Measurements from ENCODE around the gene HMGN4. TPM values are rescaled to one million over a fixed set of nuclear protein-coding genes. Genes with fewer than 3 reads are reported as not detected.

Gene HMGN4
- total and polyA plus RNA-seq, 9 of the 15 experiments (the other 6 are each of a cell fraction or from before 2014, with no cell fraction given), result 35.4 to 134 (median 94.1) TPM

DNA sequence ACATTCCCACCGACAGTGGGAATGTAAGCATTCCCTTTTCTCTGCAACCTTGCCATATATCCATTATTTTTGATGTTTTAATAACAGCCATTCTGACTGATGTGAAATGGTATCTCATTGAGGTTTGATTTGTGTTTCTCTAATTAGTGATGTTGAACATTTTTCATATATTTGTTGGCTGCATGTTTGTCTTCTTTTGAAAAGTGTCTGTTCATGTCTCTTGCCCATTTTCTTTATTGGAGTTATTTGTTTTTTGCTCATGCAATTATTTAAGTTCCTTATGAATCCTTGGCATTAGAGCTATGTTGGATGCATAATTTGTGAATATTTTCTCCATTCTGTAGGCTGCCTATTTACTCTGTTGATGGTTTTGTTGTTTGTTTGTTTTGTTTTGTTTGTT lies 40.6 kb downstream of the HMGN4 start:
- intact Hi-C loops (cut with micrococcal nuclease) (no loop called here), in situ Hi-C loops (cut with MboI) (loop anchor here (10.0 kb wide), 1 partner anchor 244 kb away; no protein-coding TSS in a partner anchor)
- Histone ChIP-seq H3K27ac (ENCODE audit: extremely low read depth, low read depth, low read length) (no peak overlapping the region), H3K4me3 (no peak overlapping the region), H3K4me1 (replicated peaks in 1 of 2; ENCODE audit: control insufficient read depth in 2 of 2, insufficient read depth in 2 of 2, low read length in 2 of 2) (peaks cover 13 to 23% of the 10 kb centered on the region in 2 experiments; a peak in 4 of 5 replicates), H3K4me2 (ENCODE audit: insufficient read depth, low read length) (no peak overlapping the region), H3K9me3 (replicated peaks; ENCODE audit: control insufficient read depth, insufficient read depth, low read depth, low read length) (no peaks in the 10 kb centered on the region; the same call in 1 of the 2 replicates), H3K36me3 (ENCODE audit: control insufficient read depth, insufficient read depth, low read length) (no peaks in the 10 kb centered on the region), H2AFZ (ENCODE audit: low read depth, low read length) (no peak overlapping the region), H3K79me2 (ENCODE audit: control insufficient read depth, insufficient read depth, low read length) (no peaks in the 10 kb centered on the region), H4K20me1 (replicated peaks; ENCODE audit: control insufficient read depth, insufficient read depth, low read length) (no peaks in the 10 kb centered on the region), H3K27me3 (ENCODE audit: control insufficient read depth in 2 of 2, insufficient read depth in 2 of 2, low read length in 2 of 2) (no peaks in the 10 kb centered on the region), H3K9me1 (ENCODE audit: control insufficient read depth, insufficient read depth, low read length) (no peaks in the 10 kb centered on the region), H3K9ac (ENCODE audit: insufficient read depth in 1 of 2, low read depth in 2 of 2, low read length in 2 of 2) (no peak overlapping the region)
- ChIA-PET CTCF (ENCODE audit: low intra/inter-chr PET ratio) (no interaction called here), POLR2A (interaction anchor here (11.9 kb wide), 1 partner anchor 14 kb away, joined by 141 read pairs; no protein-coding TSS in a partner anchor)
- 79% methylated on average over 1 of the region's 1 CpG for WGBS (ENCODE audit: insufficient coverage, low coverage, missing lambda C conversion rate)
- no TSS peak for BruUV-seq (replicated peaks)
- ATAC-seq (no peak), FAIRE-seq (no peak), DNase-seq (ENCODE audit: extremely low read depth in 1 of 4, low spot score in 3 of 4) (no peak)
- TF ChIP-seq, protein P1, sequence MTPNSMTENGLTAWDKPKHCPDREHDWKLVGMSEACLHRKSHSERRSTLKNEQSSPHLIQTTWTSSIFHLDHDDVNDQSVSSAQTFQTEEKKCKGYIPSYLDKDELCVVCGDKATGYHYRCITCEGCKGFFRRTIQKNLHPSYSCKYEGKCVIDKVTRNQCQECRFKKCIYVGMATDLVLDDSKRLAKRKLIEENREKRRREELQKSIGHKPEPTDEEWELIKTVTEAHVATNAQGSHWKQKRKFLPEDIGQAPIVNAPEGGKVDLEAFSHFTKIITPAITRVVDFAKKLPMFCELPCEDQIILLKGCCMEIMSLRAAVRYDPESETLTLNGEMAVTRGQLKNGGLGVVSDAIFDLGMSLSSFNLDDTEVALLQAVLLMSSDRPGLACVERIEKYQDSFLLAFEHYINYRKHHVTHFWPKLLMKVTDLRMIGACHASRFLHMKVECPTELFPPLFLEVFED (CRISPR knock-in tag; conservative IDR thresholded peaks at IDR 0.05), result no peak
- TF ChIP-seq TRIM24 (IDR thresholded peaks at IDR 0.05) (0 out of 4 replicates have a peak, but pooled peaks of 1 of the 2 experiments have one; percentile 26), ARID2 (IDR thresholded peaks at IDR 0.05) (0 out of 2 replicates have a peak, but pooled peaks have one; percentile 12), C11orf30 (IDR thresholded peaks at IDR 0.05; ENCODE audit: low read depth) (no peak), HEY1 (CRISPR knock-in tag; IDR thresholded peaks at IDR 0.05; ENCODE audit: borderline replicate concordance) (no peak), E2F3 (CRISPR knock-in tag; IDR thresholded peaks at IDR 0.05) (no peak), SMARCA5 (IDR thresholded peaks at IDR 0.05) (no peak)
- TF ChIP-seq, protein P2, sequence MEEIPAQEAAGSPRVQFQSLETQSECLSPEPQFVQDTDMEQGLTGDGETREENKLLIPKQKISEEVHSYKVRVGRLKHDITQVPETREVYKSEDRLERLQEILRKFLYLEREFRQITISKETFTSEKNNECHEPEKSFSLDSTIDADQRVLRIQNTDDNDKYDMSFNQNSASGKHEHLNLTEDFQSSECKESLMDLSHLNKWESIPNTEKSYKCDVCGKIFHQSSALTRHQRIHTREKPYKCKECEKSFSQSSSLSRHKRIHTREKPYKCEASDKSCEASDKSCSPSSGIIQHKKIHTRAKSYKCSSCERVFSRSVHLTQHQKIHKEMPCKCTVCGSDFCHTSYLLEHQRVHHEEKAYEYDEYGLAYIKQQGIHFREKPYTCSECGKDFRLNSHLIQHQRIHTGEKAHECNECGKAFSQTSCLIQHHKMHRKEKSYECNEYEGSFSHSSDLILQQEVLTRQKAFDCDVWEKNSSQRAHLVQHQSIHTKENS (CRISPR knock-in tag; IDR thresholded peaks at IDR 0.05), result no peak
- TF ChIP-seq, protein P3, sequence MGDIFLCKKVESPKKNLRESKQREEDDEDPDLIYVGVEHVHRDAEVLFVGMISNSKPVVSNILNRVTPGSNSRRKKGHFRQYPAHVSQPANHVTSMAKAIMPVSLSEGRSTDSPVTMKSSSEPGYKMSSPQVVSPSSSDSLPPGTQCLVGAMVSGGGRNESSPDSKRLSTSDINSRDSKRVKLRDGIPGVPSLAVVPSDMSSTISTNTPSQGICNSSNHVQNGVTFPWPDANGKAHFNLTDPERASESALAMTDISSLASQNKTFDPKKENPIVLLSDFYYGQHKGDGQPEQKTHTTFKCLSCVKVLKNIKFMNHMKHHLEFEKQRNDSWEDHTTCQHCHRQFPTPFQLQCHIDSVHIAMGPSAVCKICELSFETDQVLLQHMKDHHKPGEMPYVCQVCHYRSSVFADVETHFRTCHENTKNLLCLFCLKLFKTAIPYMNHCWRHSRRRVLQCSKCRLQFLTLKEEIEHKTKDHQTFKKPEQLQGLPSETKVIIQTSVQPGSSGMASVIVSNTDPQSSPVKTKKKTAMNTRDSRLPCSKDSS (IDR thresholded peaks at IDR 0.05; ENCODE audit: low read depth, partially characterized antibody), result peak; percentile 71
- TF ChIP-seq, protein P4, sequence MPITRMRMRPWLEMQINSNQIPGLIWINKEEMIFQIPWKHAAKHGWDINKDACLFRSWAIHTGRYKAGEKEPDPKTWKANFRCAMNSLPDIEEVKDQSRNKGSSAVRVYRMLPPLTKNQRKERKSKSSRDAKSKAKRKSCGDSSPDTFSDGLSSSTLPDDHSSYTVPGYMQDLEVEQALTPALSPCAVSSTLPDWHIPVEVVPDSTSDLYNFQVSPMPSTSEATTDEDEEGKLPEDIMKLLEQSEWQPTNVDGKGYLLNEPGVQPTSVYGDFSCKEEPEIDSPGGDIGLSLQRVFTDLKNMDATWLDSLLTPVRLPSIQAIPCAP (CRISPR knock-in tag; IDR thresholded peaks at IDR 0.05; ENCODE audit: borderline replicate concordance), result no peak
- TF ChIP-seq, protein P5, sequence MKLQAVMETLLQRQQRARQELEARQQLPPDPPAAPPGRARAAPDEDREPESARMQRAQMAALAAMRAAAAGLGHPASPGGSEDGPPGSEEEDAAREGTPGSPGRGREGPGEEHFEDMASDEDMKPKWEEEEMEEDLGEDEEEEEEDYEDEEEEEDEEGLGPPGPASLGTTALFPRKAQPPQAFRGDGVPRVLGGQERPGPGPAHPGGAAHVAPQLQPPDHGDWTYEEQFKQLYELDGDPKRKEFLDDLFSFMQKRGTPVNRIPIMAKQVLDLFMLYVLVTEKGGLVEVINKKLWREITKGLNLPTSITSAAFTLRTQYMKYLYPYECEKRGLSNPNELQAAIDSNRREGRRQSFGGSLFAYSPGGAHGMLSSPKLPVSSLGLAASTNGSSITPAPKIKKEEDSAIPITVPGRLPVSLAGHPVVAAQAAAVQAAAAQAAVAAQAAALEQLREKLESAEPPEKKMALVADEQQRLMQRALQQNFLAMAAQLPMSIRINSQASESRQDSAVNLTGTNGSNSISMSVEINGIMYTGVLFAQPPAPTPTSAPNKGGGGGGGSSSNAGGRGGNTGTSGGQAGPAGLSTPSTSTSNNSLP (IDR thresholded peaks at IDR 0.05; ENCODE audit: borderline replicate concordance, low read depth, low read length), result no peak
- TF ChIP-seq, protein P6, sequence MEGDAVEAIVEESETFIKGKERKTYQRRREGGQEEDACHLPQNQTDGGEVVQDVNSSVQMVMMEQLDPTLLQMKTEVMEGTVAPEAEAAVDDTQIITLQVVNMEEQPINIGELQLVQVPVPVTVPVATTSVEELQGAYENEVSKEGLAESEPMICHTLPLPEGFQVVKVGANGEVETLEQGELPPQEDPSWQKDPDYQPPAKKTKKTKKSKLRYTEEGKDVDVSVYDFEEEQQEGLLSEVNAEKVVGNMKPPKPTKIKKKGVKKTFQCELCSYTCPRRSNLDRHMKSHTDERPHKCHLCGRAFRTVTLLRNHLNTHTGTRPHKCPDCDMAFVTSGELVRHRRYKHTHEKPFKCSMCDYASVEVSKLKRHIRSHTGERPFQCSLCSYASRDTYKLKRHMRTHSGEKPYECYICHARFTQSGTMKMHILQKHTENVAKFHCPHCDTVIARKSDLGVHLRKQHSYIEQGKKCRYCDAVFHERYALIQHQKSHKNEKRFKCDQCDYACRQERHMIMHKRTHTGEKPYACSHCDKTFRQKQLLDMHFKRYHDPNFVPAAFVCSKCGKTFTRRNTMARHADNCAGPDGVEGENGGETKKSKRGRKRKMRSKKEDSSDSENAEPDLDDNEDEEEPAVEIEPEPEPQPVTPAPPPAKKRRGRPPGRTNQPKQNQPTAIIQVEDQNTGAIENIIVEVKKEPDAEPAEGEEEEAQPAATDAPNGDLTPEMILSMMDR (IDR thresholded peaks at IDR 0.05 in 2 of 3, conservative IDR thresholded peaks at IDR 0.05 in 1 of 3; ENCODE audit: insufficient read depth in 2 of 3, low read depth in 1 of 3, low read length in 3 of 3), result no peak

Measured in K562 (cell line).